GM19372 (cell line): ENCODE results near the gene AOAH.

Experiments
- ATAC-seq: cut with Tn5 transposase; IDR thresholded peaks from one replicate; pipeline ENCODE4 v1.9.1; 2021; ENCODE audit warnings: mild to moderate bottlenecking, low read depth, moderate library complexity; ENCODE audit not compliant: unreplicated experiment

Gene AOAH

DNA sequence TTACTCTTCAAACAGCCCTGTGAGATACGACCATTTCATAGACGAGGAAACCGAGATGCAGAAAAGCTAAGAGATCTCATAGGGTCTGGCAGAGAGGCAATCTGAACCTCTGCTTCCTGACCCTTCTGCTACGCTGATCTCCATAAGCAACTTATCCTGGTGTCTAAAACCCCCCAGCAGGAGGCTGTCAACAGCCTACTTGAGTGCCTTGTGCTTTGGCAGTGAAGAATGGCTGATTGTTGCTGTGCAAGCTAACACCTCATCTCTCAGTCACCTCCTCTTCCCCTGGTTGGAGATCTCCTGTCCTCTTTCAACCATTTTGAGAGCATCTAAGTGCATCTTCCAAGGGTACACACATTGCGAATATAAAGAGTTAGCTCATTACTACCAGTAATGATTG is 86.2 kb downstream of the AOAH start:
- ATAC-seq, result no peak

- ATAC-seq, result no peak
These were observed 86.9 kb downstream of the AOAH start for GRCh38 chr7:36637417-36637816.

DNA sequence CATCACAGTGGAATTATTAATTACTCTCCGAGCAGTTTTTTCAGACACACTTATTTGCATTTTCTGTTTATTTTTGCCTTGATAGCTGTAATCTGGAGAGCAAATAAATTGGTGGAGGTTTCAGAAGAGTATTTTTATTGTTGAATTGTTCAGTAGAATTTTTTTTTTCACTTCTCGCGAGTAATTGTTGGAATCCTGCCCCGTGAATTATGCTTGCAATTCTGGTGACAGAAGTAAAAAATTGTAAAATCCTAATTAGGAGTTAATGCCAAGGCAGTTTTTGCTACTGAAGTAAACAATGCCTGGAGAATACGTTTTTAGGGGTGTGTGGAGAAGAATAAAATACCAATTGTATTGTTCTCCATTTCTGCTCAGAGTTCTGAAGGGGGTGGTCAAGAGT is 88.2 kb downstream of the AOAH start:
- no peak for ATAC-seq

DNA sequence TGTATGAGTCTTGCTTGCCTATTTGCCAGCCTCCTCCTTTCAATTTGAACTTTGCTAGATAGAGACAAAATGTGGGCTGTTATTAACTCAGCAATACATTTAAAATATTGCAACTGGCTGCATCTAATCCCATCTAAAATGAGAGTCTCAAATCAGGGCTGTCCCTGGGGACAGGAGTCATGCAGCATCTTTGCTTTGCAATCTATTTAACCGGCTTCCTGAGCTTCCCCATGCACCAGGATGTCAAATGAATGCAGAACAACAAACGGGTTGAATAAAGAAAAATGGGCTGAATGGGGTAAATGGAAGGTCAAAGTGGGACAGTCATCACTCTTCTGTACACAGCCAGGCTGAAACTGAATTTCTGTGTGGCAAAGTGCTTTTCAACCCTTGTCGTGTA is 89.2 kb downstream of the AOAH start:
- ATAC-seq, result no peak

GRCh38 chr7:36633377-36633776 is 90.9 kb downstream of the AOAH start:
- no peak for ATAC-seq

DNA sequence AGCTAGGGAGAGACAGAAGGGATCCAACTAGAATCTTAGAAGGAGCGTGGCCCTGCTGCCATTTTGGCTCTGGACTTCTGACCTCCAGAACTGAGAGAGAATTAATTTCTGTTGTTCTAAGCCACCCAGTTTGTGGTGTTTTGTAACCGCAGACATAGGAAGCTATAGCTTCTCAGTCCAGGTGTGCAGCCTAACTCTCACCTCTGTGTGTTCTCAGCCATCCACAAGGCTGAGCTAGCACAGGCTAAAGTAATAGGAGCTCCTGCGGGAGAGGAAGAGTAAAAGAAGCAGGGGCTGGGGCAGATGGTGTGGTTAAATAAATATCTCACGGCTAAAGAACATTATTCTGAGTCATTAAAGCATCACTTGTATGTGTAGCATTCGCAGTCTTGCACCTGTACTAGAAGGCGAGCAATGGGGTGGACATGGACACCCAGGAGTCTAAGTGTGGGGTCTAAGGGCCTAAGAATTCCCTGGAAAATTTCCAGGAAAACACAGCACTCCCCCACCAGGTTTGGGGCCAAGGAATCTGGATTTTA is 94.1 kb downstream of the AOAH start:
- ATAC-seq, result no peak

DNA sequence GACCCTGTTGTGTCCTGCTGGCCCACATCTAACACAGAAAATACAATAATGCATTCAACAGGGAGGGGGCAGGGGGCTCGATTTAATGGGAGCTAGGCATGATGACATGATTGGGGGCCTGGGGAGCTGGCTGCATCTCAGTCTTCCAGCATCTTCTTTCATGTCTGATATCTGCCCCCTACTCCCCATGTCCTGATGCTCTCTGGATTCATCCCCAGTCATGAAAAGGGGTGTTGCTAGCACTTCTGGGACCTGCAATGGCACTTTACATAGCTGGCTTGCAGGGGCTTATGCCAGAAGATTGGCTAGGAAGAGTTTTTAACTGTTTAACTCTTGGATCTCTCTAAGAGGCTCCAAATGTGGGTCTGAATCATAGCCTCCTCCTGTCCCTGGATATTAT is 94.9 kb downstream of the AOAH start:
- no peak for ATAC-seq

DNA sequence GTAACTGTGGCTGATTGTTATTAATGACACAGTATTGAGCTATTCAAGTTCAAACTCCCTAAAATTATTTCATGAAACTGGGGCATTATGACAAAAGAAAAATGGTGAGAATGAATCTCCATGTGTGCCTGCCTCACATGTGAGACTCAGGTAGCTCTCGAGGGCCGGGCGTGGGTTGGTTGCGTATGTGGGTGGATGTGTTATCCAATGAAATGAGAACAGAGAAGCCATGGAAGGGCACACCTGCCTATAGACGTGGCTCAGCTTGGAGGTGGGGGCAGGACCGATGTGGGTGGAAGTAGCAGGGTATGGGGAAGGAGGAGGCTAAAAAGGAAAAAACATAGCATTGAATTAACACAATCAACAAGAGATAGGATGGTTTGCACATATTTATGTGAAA is 96.5 kb downstream of the AOAH start:
- ATAC-seq, result no peak

GRCh38 chr7:36626111-36626510 is 98.2 kb downstream of the AOAH start:
- no peak for ATAC-seq

- ATAC-seq, result no peak
These were observed 99.0 kb downstream of the AOAH start for GRCh38 chr7:36625247-36625646.

DNA sequence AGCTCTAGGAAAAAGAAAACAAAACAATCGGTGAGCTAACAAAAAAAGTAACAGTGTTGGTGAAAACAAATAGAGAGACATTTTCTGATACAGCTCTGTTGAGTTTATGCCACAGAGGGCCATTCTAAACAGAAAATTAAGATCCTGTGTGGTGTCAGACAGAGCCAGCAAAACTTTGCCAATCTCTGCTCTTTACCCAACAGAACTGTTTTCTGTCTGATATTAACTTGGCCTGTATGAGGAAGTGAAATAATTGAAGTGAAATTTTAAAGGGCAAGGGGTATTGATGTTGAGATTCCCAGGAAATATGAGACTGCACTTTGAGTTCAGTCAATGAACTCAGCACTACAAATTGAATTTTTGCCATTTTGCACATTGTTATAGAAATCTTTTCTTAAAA is 101.0 kb downstream of the AOAH start:
- no peak for ATAC-seq

DNA sequence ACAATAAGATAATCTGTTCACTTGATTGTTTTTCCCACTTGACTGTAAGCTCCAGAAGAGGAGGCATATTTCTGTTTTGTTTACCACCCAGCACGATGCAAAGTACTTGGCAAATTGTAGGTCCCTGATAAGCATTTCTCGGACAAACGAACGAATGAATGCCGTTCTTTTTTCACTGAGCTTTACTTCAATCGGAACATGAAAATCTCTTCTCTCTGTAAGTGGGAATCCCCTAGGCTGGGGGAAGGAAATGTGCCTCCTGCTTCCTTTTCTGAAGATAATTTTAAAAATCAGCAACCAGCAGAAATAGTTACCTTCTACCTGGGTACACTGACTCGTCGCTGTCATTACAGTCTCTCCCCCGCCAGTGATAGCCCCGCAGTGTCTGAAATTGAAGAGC is 102.9 kb downstream of the AOAH start:
- ATAC-seq, result no peak

- no peak for ATAC-seq
These were observed 104.1 kb downstream of the AOAH start for GRCh38 chr7:36620166-36620708.

GRCh38 chr7:36617408-36617807 is 106.9 kb downstream of the AOAH start:
- no peak for ATAC-seq

GRCh38 chr7:36615852-36616540 is 108.3 kb downstream of the AOAH start:
- no peak for ATAC-seq

DNA sequence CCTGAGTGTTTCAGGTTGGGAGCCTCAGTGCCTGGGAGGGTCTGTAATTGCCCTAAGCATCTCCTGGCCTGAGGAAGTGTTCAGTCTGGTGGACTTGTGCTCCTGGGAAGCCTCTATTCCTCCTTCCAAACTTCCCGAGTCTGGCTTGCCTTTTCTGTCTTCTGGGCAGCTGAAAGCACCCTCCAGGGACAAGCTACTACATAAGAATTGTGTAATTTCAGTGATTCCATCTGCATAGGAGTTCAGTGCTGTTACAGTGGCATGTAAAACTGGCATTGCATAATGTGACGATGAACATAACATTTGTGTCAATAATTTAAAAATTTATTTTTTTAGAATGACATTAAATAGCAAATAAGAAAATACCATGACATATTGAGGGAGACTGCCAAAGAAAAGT is 109.3 kb downstream of the AOAH start:
- no peak for ATAC-seq

DNA sequence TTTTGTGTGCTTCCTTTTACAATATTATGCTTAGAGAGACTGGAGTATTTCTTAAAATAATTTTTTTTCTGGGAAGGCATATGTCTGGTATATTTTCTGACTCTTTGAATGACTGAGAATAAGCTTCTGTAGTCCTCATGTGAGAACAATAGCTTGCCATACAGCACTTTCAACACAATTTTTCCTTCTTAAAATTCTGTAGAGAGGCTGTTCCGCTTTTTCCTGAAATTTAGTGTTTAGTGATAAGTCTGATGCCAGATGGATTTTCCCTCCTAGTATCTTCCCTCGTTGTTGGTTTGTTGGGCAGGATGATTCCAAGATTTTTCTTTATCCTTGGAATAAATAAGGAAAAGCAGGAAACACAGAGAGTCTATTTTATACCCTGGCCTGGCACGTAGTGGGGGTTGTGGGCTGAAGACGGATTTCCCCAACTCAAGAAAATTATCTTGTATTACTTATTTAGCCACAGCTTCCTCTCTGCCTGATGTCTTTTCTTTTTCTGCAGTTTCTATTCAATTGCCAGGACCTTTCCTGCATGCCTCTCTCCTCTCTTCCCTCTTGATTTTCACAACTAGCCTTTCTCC is 111.2 kb downstream of the AOAH start:
- no peak for ATAC-seq

DNA sequence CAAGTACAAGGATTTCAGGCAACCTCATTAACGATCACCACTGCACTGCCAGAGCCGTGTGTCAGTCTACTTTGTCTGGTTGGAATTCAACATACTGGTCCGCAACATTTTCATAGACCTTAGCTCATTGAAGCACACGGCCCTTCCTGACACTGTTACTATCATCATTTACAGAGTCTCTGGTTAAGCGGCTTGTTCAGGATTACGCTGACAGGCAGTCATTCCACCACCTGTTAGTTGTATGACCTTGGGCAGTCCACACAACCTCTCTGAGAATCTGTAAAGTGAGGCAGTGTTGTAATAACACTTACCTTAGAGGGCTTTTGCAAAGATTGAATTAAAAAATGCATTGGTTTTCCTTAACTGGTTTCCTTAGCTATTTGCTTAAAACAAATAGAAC is 112.6 kb downstream of the AOAH start:
- ATAC-seq, result no peak

DNA sequence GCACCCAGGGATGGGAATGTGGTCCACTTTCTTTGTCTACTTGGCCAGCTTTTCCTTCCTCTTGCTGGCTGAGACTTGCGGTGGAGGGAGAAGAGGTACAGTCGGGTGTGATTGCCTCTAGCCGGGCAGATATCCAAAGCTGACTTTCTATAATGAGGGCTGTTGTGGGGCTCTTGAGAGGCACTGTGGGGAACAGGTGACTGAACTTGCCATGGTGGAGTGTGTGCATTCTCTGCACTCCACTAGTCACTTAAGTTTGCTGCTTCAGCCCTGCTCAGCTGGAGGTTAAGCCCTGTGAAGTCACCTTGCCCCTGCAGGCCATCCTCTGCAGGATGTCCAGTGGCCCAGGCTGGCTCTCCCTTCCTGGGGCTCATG is 116.6 kb downstream of the AOAH start:
- no peak for ATAC-seq

- ATAC-seq, result no peak
These were observed 117.1 kb downstream of the AOAH start for GRCh38 chr7:36606976-36607720.

- ATAC-seq, result no peak
These were observed 117.9 kb downstream of the AOAH start for GRCh38 chr7:36606153-36606975.
